H9 (cell line): ENCODE results near the gene GET3. TPM values are rescaled to one million over a fixed set of nuclear protein-coding genes. Genes with fewer than 3 reads are reported as not detected.
"Not testable (repeated sequence)": the region's sequence is repeated elsewhere in the genome, so short reads cannot be mapped to it uniquely, and the experiment has no call there.

Experiments
- DNase-seq: peaks from one replicate; pipeline ENCODE4 v3.0.0-alpha.2; 2017
- H2AFZ ChIP-seq: one replicate; pipeline ENCODE4 v1.6.1; 2013; ENCODE audit warnings: mild to moderate bottlenecking, low read length, control low read depth, moderate library complexity
- H2AK5ac ChIP-seq: 2 replicates; pipeline ENCODE4 v1.6.1; 2013; ENCODE audit warnings: low read length, control low read depth, mixed read lengths; ENCODE audit not compliant: insufficient read length
- H2BK120ac ChIP-seq: one replicate; pipeline ENCODE4 v1.6.1; 2013; ENCODE audit warnings: low read depth, mild to moderate bottlenecking, low read length, control low read depth, inconsistent platforms; ENCODE audit not compliant: poor library complexity, severe bottlenecking
- H2BK12ac ChIP-seq: 2 replicates; pipeline ENCODE4 v1.6.1; 2013; ENCODE audit warnings: low read length, control low read depth, mixed read lengths, low read depth; ENCODE audit not compliant: insufficient read length
- H2BK15ac ChIP-seq: 2 replicates; pipeline ENCODE4 v1.6.1; 2013; ENCODE audit warnings: low read depth, low read length, control low read depth
- H2BK20ac ChIP-seq: one replicate; pipeline ENCODE4 v1.6.1; 2013; ENCODE audit warnings: low read depth, mild to moderate bottlenecking, low read length, control low read depth, inconsistent platforms; ENCODE audit not compliant: poor library complexity, severe bottlenecking
- H2BK5ac ChIP-seq: 2 replicates; pipeline ENCODE4 v1.6.1; 2013; ENCODE audit warnings: low read length, control low read depth, mixed read lengths; ENCODE audit not compliant: insufficient read length
- H3K14ac ChIP-seq: 2 replicates; pipeline ENCODE4 v1.6.1; 2013; ENCODE audit warnings: low read length, control low read depth; ENCODE audit not compliant: insufficient read depth
- H3K18ac ChIP-seq: 2 replicates; pipeline ENCODE4 v1.6.1; 2013; ENCODE audit warnings: low read depth, mild to moderate bottlenecking, mixed read lengths, low read length, control low read depth; ENCODE audit not compliant: insufficient read length
- H3K23ac ChIP-seq: 2 replicates; pipeline ENCODE4 v1.6.1; 2013; ENCODE audit warnings: low read length, control low read depth, mixed read lengths, low read depth; ENCODE audit not compliant: insufficient read length
- H3K23me2 ChIP-seq: 2 replicates; pipeline ENCODE4 v1.6.1; 2013; ENCODE audit warnings: low read depth, mild to moderate bottlenecking, mixed read lengths, low read length, control low read depth; ENCODE audit not compliant: insufficient read length, poor library complexity, severe bottlenecking
- H3K27ac ChIP-seq: 2 replicates; pipeline ENCODE4 v1.5.1; 2013; ENCODE audit warnings: low read length, control low read depth, mixed read lengths, low read depth; ENCODE audit not compliant: insufficient read length
- H3K27me3 ChIP-seq: 2 replicates; pipeline ENCODE4 v1.6.1; 2013; ENCODE audit warnings: low read length, control low read depth, inconsistent platforms; ENCODE audit not compliant: insufficient read depth
- H3K4ac ChIP-seq: 2 replicates; pipeline ENCODE4 v1.6.1; 2013; ENCODE audit warnings: low read depth, mild to moderate bottlenecking, control low read depth, inconsistent platforms, low read length, moderate library complexity
- H3K4me1 ChIP-seq: 2 replicates; pipeline ENCODE4 v1.6.1; 2013; ENCODE audit warnings: low read length, control low read depth, inconsistent platforms; ENCODE audit not compliant: insufficient read depth
- H3K4me2 ChIP-seq: 2 replicates; pipeline ENCODE4 v1.6.1; 2013; ENCODE audit warnings: low read length, control low read depth, mixed read lengths; ENCODE audit not compliant: insufficient read length, insufficient read depth
- H3K56ac ChIP-seq: 2 replicates; pipeline ENCODE4 v1.6.1; 2013; ENCODE audit warnings: low read depth, mild to moderate bottlenecking, mixed read lengths, low read length, control low read depth; ENCODE audit not compliant: insufficient read length
- H3K79me1 ChIP-seq: 2 replicates; pipeline ENCODE4 v1.6.1; 2013; ENCODE audit warnings: low read depth, mild to moderate bottlenecking, moderate library complexity, low read length, control low read depth, inconsistent platforms; ENCODE audit not compliant: insufficient read depth, poor library complexity, severe bottlenecking
- H3K79me2 ChIP-seq: 2 replicates; pipeline ENCODE4 v1.6.1; 2013; ENCODE audit warnings: low read length, control low read depth, inconsistent platforms; ENCODE audit not compliant: insufficient read depth
- H3K9ac ChIP-seq: 2 replicates; pipeline ENCODE4 v1.6.1; 2013; ENCODE audit warnings: low read length, control low read depth, mixed read lengths; ENCODE audit not compliant: insufficient read length; ENCODE audit errors: extremely low read depth
- H3K9me3 ChIP-seq: one replicate; pipeline ENCODE4 v1.6.1; 2013; ENCODE audit warnings: low read depth, low read length, inconsistent platforms; ENCODE audit not compliant: control insufficient read depth
- H3T11ph ChIP-seq: one replicate; pipeline ENCODE4 v1.6.1; 2013; ENCODE audit warnings: mild to moderate bottlenecking, low read length, control low read depth, inconsistent platforms
- H4K20me1 ChIP-seq: one replicate; pipeline ENCODE4 v1.6.1; 2013; ENCODE audit not compliant: control insufficient read depth, insufficient read length, insufficient read depth
- H4K5ac ChIP-seq: 2 replicates; pipeline ENCODE4 v1.6.1; 2013; ENCODE audit warnings: low read depth, mild to moderate bottlenecking, mixed read lengths, low read length, control low read depth; ENCODE audit not compliant: insufficient read length
- H4K8ac ChIP-seq: replicated peaks from 2 replicates; pipeline ENCODE4 v1.6.1; 2013; ENCODE audit warnings: low read length, control low read depth, mixed read lengths, low read depth; ENCODE audit not compliant: insufficient read length
- H4K91ac ChIP-seq: 2 replicates; pipeline ENCODE4 v1.6.1; 2013; ENCODE audit warnings: low read depth, mild to moderate bottlenecking, moderate library complexity, mixed read lengths, low read length, control low read depth; ENCODE audit not compliant: insufficient read length
- H3K27ac Mint-ChIP-seq, 3 experiments: 2 replicates in 2 of 3; 3 replicates in 1 of 3; pipeline ENCODE4 v1.8.0; 2020 to 2021; ENCODE audit warnings: mixed read lengths in 3 of 3, mild to moderate bottlenecking in 1 of 3, moderate library complexity in 1 of 3
- H3K27me3 Mint-ChIP-seq: 2 replicates; pipeline ENCODE4 v1.8.0; 2021; ENCODE audit warnings: low read depth, mild to moderate bottlenecking, moderate library complexity, mixed read lengths
- H3K36me3 Mint-ChIP-seq, 3 experiments: 2 replicates in 2 of 3; 3 replicates in 1 of 3; pipeline ENCODE4 v1.8.0; 2020 to 2021; ENCODE audit warnings: low read depth in 3 of 3, mixed read lengths in 3 of 3; ENCODE audit not compliant: insufficient read depth in 1 of 3
- H3K4me1 Mint-ChIP-seq, 2 experiments: 2 replicates each; pipeline ENCODE4 v1.8.0; 2020; ENCODE audit warnings: mixed read lengths in 2 of 2
- H3K4me3 Mint-ChIP-seq, 2 experiments: 2 replicates in 1 of 2; 3 replicates in 1 of 2; pipeline ENCODE4 v1.8.0; 2020 to 2021; ENCODE audit warnings: mild to moderate bottlenecking in 2 of 2, mixed read lengths in 2 of 2, moderate library complexity in 1 of 2
- H3K9me3 Mint-ChIP-seq, 2 experiments: 2 replicates in 1 of 2; 3 replicates in 1 of 2; pipeline ENCODE4 v1.8.0; 2020; ENCODE audit warnings: mild to moderate bottlenecking in 2 of 2, mixed read lengths in 2 of 2, moderate library complexity in 1 of 2
- WGBS: extraction: QIAGEN DNeasy Blood & Tissue Kit; methylation state at CpG from one replicate; pipeline ENCODE4 v1.1.7; 2013; ENCODE audit warnings: missing lambda C conversion rate, low lambda C conversion rate, mixed read lengths; ENCODE audit not compliant: insufficient read length; ENCODE audit errors: extremely low coverage; 5-methylcytosine and 5-hydroxymethylcytosine counted together
- total RNA-seq: library from RNA; stranded (reverse); gene quantifications from 2 replicates; pipeline ENCODE4 v1.2.1, GENCODE V29; 2021
- TF ChIP-seq, protein P1 (sequence below): fragments of 200-600 bp; sonication (generic); conservative IDR thresholded peaks from 3 replicates; pipeline ENCODE4 v1.8.0; 2021; ENCODE audit warnings: antibody characterized with exemption, mild to moderate bottlenecking

GET3 gene
- total RNA-seq, 1 experiment from 2014 or later: 81.6 TPM

DNA sequence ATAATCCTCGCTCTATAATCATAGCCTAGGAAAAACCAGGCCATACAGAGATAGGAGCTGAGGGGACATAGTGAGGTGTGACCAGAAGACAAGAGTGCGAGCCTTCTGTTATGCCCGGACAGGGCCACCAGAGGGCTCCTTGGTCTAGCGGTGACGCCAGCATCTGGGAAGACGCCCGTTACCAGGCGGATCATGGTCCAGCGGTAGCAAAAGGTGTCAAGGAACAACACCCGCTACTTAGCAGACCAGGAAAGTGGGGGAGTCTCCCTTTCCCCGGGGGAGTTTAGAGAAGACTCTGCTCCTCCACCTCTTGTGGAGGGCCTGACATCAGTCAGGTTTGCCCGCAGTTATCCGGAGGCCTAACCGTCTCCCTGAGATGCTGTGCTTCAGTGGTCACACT lies 25.2 kb upstream of the GET3 start:
- H2BK20ac ChIP-seq, H3K4ac ChIP-seq, H3K18ac ChIP-seq, H3K4me2 ChIP-seq, H2BK120ac ChIP-seq, H3K23ac ChIP-seq, H3K23me2 ChIP-seq, H4K20me1 ChIP-seq, H3T11ph ChIP-seq, H3K79me1 ChIP-seq, H2BK15ac ChIP-seq, H3K4me3 Mint-ChIP-seq, H3K79me2 ChIP-seq, H3K9me3 Mint-ChIP-seq, H3K9ac ChIP-seq, H3K4me1 Mint-ChIP-seq, H3K27me3 Mint-ChIP-seq, H3K27ac ChIP-seq, H3K9me3 ChIP-seq, DNase-seq, H2BK12ac ChIP-seq, H4K8ac ChIP-seq, H2AK5ac ChIP-seq, H3K14ac ChIP-seq, H4K91ac ChIP-seq, H3K27ac Mint-ChIP-seq, H2BK5ac ChIP-seq, H3K56ac ChIP-seq, H4K5ac ChIP-seq, H3K4me1 ChIP-seq, H2AFZ ChIP-seq, H3K27me3 ChIP-seq: not testable (repeated sequence)
- WGBS: no CpG with 5 or more reads among the region's 14 CpGs
- TF ChIP-seq, protein P1, sequence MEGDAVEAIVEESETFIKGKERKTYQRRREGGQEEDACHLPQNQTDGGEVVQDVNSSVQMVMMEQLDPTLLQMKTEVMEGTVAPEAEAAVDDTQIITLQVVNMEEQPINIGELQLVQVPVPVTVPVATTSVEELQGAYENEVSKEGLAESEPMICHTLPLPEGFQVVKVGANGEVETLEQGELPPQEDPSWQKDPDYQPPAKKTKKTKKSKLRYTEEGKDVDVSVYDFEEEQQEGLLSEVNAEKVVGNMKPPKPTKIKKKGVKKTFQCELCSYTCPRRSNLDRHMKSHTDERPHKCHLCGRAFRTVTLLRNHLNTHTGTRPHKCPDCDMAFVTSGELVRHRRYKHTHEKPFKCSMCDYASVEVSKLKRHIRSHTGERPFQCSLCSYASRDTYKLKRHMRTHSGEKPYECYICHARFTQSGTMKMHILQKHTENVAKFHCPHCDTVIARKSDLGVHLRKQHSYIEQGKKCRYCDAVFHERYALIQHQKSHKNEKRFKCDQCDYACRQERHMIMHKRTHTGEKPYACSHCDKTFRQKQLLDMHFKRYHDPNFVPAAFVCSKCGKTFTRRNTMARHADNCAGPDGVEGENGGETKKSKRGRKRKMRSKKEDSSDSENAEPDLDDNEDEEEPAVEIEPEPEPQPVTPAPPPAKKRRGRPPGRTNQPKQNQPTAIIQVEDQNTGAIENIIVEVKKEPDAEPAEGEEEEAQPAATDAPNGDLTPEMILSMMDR: peak; percentile 56
- peaks cover 52 to 86% (median 84%) of the 10 kb centered on the region in 3 experiments; a peak in 6 of 7 replicates for H3K36me3 Mint-ChIP-seq

DNA sequence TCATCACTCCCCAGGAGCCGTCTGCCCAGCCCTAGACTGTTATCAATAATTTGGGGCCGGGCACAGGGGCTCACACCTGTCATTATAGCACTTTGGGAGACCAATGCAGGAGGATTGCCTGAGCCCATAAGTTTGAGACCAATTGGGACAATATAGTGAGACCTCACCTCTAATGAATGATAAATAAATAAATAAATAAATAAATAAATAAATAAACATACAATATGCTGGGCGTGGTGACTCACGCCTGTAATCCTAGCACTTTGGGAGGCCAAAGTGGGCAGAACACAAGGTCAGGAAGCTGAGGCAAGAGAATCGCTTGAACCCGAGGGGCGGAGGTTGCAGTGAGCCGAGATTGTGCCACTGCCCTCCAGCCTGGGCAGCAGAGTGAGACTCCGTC lies 24.0 kb upstream of the GET3 start:
- H2AFZ ChIP-seq, H4K20me1 ChIP-seq, H3K27me3 ChIP-seq, DNase-seq, H4K8ac ChIP-seq, H3K56ac ChIP-seq, H3K79me1 ChIP-seq, H3T11ph ChIP-seq, H3K9me3 ChIP-seq, H3K23me2 ChIP-seq, H3K9ac ChIP-seq, H2AK5ac ChIP-seq, H2BK120ac ChIP-seq, H2BK15ac ChIP-seq, H3K4me2 ChIP-seq, H4K5ac ChIP-seq, H2BK12ac ChIP-seq, H3K27ac ChIP-seq, H3K23ac ChIP-seq, H3K27ac Mint-ChIP-seq, H3K4me3 Mint-ChIP-seq, H2BK5ac ChIP-seq, H3K27me3 Mint-ChIP-seq, H4K91ac ChIP-seq, H2BK20ac ChIP-seq, H3K4me1 Mint-ChIP-seq, H3K4ac ChIP-seq, H3K4me1 ChIP-seq, H3K18ac ChIP-seq, H3K79me2 ChIP-seq, H3K9me3 Mint-ChIP-seq, H3K14ac ChIP-seq: not testable (repeated sequence)
- no CpG with 5 or more reads among the region's 9 CpGs for WGBS
- H3K36me3 Mint-ChIP-seq: peaks cover 53 to 86% (median 77%) of the 10 kb centered on the region in 3 experiments; a peak in 6 of 7 replicates
